ENCODE measurements around the gene TTLL4. TPM values are rescaled to one million over a fixed set of nuclear protein-coding genes. Genes with fewer than 3 reads are reported as not detected.

The TTLL4 gene
- total RNA-seq, 1 donor from 2014 or later: 20.7 TPM

- Mint-ChIP-seq H3K9me3 (ENCODE audit: low read depth) (peaks cover 8% of the 10 kb centered on the region), H3K36me3 (ENCODE audit: low read depth) (peaks cover 2% of the 10 kb centered on the region), H3K27me3 (ENCODE audit: low read depth) (no peaks in the 10 kb centered on the region), H3K4me1 (ENCODE audit: low read depth) (peaks cover 3% of the 10 kb centered on the region), H3K4me3 (ENCODE audit: unreplicated experiment) (no peak overlapping the region), H3K27ac (ENCODE audit: unreplicated experiment) (no peak overlapping the region)
- DNase-seq (ENCODE audit: low spot score): no peak
- TF ChIP-seq, protein P1, sequence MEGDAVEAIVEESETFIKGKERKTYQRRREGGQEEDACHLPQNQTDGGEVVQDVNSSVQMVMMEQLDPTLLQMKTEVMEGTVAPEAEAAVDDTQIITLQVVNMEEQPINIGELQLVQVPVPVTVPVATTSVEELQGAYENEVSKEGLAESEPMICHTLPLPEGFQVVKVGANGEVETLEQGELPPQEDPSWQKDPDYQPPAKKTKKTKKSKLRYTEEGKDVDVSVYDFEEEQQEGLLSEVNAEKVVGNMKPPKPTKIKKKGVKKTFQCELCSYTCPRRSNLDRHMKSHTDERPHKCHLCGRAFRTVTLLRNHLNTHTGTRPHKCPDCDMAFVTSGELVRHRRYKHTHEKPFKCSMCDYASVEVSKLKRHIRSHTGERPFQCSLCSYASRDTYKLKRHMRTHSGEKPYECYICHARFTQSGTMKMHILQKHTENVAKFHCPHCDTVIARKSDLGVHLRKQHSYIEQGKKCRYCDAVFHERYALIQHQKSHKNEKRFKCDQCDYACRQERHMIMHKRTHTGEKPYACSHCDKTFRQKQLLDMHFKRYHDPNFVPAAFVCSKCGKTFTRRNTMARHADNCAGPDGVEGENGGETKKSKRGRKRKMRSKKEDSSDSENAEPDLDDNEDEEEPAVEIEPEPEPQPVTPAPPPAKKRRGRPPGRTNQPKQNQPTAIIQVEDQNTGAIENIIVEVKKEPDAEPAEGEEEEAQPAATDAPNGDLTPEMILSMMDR (IDR thresholded peaks at IDR 0.05): no peak
These were observed 89.4 kb downstream of the TTLL4 start for GRCh38 chr2:218799990-218800389.

DNA sequence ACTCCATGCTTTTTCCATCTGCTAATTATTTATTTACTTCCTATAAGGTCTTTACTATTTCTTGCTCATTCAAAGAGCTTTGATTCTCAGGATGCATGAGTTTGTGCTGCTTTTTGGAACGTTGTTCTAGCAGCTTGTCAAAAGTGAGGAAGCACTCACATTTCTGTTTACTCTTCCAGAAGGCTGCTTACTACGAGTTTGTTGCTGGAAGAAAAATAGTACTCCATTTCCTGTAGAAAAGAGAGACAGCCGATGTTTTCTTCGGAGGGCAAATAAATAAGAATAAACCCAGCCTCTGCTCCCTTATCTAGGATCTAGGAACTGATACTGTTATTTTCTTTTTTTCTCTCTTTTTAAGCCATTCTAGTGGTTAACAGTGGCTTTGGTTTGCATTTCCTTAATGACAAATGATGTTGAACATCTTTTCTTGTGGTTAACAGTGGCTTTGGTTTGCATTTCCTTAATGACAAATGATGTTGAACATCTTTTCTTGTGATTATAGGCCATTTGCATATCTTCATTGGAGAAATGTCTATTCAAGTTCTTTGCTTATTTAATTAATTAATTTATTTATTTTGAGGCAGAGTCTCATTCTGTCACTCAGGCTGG lies 91.9 kb downstream of the TTLL4 start:
- TF ChIP-seq, protein P1 (IDR thresholded peaks at IDR 0.05): no peak
- no peaks in the 10 kb centered on the region for H3K27me3 Mint-ChIP-seq (ENCODE audit: low read depth)
- H3K36me3 Mint-ChIP-seq (ENCODE audit: low read depth): peaks cover 4% of the 10 kb centered on the region
- peaks cover 11% of the 10 kb centered on the region for H3K9me3 Mint-ChIP-seq (ENCODE audit: low read depth)
- H3K4me1 Mint-ChIP-seq (ENCODE audit: low read depth): peaks cover 25% of the 10 kb centered on the region
- H3K4me3 Mint-ChIP-seq (ENCODE audit: unreplicated experiment): no peak overlapping the region
- no peak for DNase-seq (ENCODE audit: low spot score)
- no peak overlapping the region for H3K27ac Mint-ChIP-seq (ENCODE audit: unreplicated experiment)

- TF ChIP-seq, protein P1 (IDR thresholded peaks at IDR 0.05): no peak
- Mint-ChIP-seq H3K27me3 (ENCODE audit: low read depth) (no peaks in the 10 kb centered on the region), H3K4me3 (ENCODE audit: unreplicated experiment) (no peak overlapping the region), H3K4me1 (ENCODE audit: low read depth) (peaks cover 25% of the 10 kb centered on the region), H3K9me3 (ENCODE audit: low read depth) (peaks cover 11% of the 10 kb centered on the region), H3K36me3 (ENCODE audit: low read depth) (peaks cover 4% of the 10 kb centered on the region), H3K27ac (ENCODE audit: unreplicated experiment) (no peak overlapping the region)
- no peak for DNase-seq (ENCODE audit: low spot score)
These were observed 94.2 kb downstream of the TTLL4 start for GRCh38 chr2:218804817-218805216.

Other genes starting within 250 kb of the TTLL4 start
- 9.5 to 14.6 TPM (median 10.0 TPM) in 3 replicates for gene USP37, start 142.5 kb upstream of the TTLL4 start, total RNA-seq
- 32.3 to 46.2 TPM (median 32.4 TPM) in 3 replicates for gene CNOT9, start 142.0 kb upstream of the TTLL4 start, total RNA-seq
- 4.1 to 8.6 TPM (median 5.0 TPM) in 3 replicates for gene PLCD4, start 102.9 kb upstream of the TTLL4 start, total RNA-seq
- 26.5 to 34.3 TPM (median 26.6 TPM) in 3 replicates for gene ZNF142, start 51.2 kb upstream of the TTLL4 start, total RNA-seq
- gene BCS1L, start 51.2 kb upstream of the TTLL4 start, total RNA-seq: 24.5 to 44.9 TPM (median 30.0 TPM) in 3 replicates
- gene RNF25, start 38.8 kb upstream of the TTLL4 start, total RNA-seq: 30.4 to 35.4 TPM (median 33.4 TPM) in 3 replicates
- gene STK36, start 38.7 kb upstream of the TTLL4 start, total RNA-seq: 42.1 to 63.2 TPM (median 42.7 TPM) in 3 replicates
- gene CYP27A1, start 71.3 kb downstream of the TTLL4 start, total RNA-seq: 1.7 to 5.2 TPM (median 4.7 TPM) in 3 replicates
- gene PRKAG3, start 121.0 kb downstream of the TTLL4 start, total RNA-seq: not detected in 3 replicates
- not detected in 3 replicates for gene WNT6, start 149.0 kb downstream of the TTLL4 start, total RNA-seq
- not detected in 3 replicates for gene WNT10A, start 170.0 kb downstream of the TTLL4 start, total RNA-seq
- gene CDK5R2, start 248.8 kb downstream of the TTLL4 start, total RNA-seq: 0.22 to 0.36 TPM in 2 of 3 replicates, not detected in the other